HCT116 (cell line): ENCODE results near the gene ZDHHC22.

ENCODE experiments used
- CEBPB ChIP-seq: IDR thresholded peaks from 2 replicates; pipeline ENCODE4 v1.6.1; 2012; ENCODE audit warnings: low read depth
- ELF1 ChIP-seq: IDR thresholded peaks from 2 replicates; pipeline ENCODE4 v1.6.1; 2012; ENCODE audit warnings: low read depth, borderline replicate concordance
- EZH2 ChIP-seq: fragments of 200-600 bp; sonication (generic); IDR thresholded peaks from 2 replicates; pipeline ENCODE4 v1.6.1; 2017; ENCODE audit warnings: antibody characterized with exemption, mixed run types
- EZH2phosphoT487 ChIP-seq: fragments of 200-600 bp; IDR thresholded peaks from 2 replicates; pipeline ENCODE4 v1.6.1; 2018; ENCODE audit warnings: antibody characterized with exemption, borderline replicate concordance
- JUND ChIP-seq: IDR thresholded peaks from 2 replicates; pipeline ENCODE4 v1.6.1; 2012
- POLR2A ChIP-seq: IDR thresholded peaks from 2 replicates; pipeline ENCODE4 v1.7.0; 2011; ENCODE audit warnings: borderline replicate concordance; ENCODE audit not compliant: insufficient read depth, insufficient read length; ENCODE audit errors: extremely low read depth
- POLR2AphosphoS5 ChIP-seq: IDR thresholded peaks from 2 replicates; pipeline ENCODE4 v1.6.1; 2011; ENCODE audit warnings: mild to moderate bottlenecking, low read depth, low read length, moderate library complexity
- RAD21 ChIP-seq: IDR thresholded peaks from 2 replicates; pipeline ENCODE4 v1.6.1; 2012; ENCODE audit warnings: low read depth, mild to moderate bottlenecking
- SIN3A ChIP-seq: IDR thresholded peaks from 2 replicates; pipeline ENCODE4 v1.6.1; 2012; ENCODE audit warnings: low read depth
- SRF ChIP-seq: IDR thresholded peaks from 2 replicates; pipeline ENCODE4 v1.6.1; 2012; ENCODE audit warnings: low read depth
- TF ChIP-seq, protein P1 (sequence below), 3 experiments: fragments of 200-600 bp in 1 of 3; sonication (generic) in 1 of 3; IDR thresholded peaks in 2 of 3; conservative IDR thresholded peaks in 1 of 3; 2 replicates each; pipeline ENCODE4 v1.5.1; 2012 to 2017; ENCODE audit warnings: low read depth in 2 of 3, low read length in 2 of 3, antibody characterized with exemption in 1 of 3, borderline replicate concordance in 1 of 3, control low read depth in 1 of 3, mild to moderate bottlenecking in 1 of 3, mixed read lengths in 1 of 3, mixed run types in 1 of 3, moderate library complexity in 1 of 3; ENCODE audit not compliant: insufficient read depth in 1 of 3
- TF ChIP-seq, protein P2 (sequence below): IDR thresholded peaks from 2 replicates; pipeline ENCODE4 v1.6.1; 2012; ENCODE audit warnings: low read depth

DNA sequence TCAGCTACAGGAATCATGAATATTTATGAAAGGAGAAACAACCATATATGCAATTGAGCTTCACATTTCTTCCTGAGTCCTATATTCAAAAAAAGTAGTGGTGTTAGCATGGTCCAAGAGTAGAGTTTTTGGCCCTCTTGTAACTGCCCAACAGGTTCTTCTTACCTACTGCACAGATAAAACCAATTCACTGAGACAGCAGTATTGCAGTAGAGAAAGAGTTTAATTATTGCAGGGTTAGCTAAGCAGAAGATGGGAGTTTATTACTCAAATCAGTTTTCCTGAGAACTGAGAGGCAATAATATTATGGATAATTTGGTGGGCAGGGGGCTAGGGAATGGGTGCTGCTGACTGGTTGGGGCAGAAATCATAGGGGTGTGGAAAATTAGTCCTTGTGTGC, 50.1 kb downstream of the ZDHHC22 start:
- TF ChIP-seq SIN3A (no peak), ELF1 (no peak), SRF (no peak), POLR2AphosphoS5 (no peak), CEBPB (no peak), EZH2phosphoT487 (no peak), POLR2A (no peak), EZH2 (no peak), JUND (no peak), RAD21 (no peak)
- TF ChIP-seq, protein P1, sequence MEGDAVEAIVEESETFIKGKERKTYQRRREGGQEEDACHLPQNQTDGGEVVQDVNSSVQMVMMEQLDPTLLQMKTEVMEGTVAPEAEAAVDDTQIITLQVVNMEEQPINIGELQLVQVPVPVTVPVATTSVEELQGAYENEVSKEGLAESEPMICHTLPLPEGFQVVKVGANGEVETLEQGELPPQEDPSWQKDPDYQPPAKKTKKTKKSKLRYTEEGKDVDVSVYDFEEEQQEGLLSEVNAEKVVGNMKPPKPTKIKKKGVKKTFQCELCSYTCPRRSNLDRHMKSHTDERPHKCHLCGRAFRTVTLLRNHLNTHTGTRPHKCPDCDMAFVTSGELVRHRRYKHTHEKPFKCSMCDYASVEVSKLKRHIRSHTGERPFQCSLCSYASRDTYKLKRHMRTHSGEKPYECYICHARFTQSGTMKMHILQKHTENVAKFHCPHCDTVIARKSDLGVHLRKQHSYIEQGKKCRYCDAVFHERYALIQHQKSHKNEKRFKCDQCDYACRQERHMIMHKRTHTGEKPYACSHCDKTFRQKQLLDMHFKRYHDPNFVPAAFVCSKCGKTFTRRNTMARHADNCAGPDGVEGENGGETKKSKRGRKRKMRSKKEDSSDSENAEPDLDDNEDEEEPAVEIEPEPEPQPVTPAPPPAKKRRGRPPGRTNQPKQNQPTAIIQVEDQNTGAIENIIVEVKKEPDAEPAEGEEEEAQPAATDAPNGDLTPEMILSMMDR (IDR thresholded peaks at IDR 0.05 in 2 of 3, conservative IDR thresholded peaks at IDR 0.05 in 1 of 3; ENCODE audit: borderline replicate concordance in 1 of 3, insufficient read depth in 1 of 3, low read depth in 2 of 3, low read length in 2 of 3) = no peak
- TF ChIP-seq, protein P2, sequence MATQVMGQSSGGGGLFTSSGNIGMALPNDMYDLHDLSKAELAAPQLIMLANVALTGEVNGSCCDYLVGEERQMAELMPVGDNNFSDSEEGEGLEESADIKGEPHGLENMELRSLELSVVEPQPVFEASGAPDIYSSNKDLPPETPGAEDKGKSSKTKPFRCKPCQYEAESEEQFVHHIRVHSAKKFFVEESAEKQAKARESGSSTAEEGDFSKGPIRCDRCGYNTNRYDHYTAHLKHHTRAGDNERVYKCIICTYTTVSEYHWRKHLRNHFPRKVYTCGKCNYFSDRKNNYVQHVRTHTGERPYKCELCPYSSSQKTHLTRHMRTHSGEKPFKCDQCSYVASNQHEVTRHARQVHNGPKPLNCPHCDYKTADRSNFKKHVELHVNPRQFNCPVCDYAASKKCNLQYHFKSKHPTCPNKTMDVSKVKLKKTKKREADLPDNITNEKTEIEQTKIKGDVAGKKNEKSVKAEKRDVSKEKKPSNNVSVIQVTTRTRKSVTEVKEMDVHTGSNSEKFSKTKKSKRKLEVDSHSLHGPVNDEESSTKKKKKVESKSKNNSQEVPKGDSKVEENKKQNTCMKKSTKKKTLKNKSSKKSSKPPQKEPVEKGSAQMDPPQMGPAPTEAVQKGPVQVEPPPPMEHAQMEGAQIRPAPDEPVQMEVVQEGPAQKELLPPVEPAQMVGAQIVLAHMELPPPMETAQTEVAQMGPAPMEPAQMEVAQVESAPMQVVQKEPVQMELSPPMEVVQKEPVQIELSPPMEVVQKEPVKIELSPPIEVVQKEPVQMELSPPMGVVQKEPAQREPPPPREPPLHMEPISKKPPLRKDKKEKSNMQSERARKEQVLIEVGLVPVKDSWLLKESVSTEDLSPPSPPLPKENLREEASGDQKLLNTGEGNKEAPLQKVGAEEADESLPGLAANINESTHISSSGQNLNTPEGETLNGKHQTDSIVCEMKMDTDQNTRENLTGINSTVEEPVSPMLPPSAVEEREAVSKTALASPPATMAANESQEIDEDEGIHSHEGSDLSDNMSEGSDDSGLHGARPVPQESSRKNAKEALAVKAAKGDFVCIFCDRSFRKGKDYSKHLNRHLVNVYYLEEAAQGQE = no peak
